Common myeloid progenitor, CD34-positive (primary cell): ENCODE measurements around the gene TSACC.

Experiments used
- CTCF ChIA-PET: fragments of 350-600 bp; sonication (Branson Sonifier 250); formaldehyde crosslinking; loops from one replicate; lab custom pipeline; 2021; ENCODE audit warnings: antibody characterized with exemption; lab: Charles Lee
- POLR2A ChIA-PET: fragments of 350-600 bp; sonication (Branson Sonifier 250); formaldehyde crosslinking; loops from one replicate; lab custom pipeline; 2021; ENCODE audit warnings: antibody characterized with exemption; lab: Charles Lee
- DNase-seq, 3 donors: peaks; one replicate each; pipeline versions ENCODE4 v3.0.0 to v3.0.0-alpha.2; 2013
- H3K27ac ChIP-seq, 2 experiments: 1 replicate in 1 of 2; 2 replicates in 1 of 2; pipeline ENCODE4 v1.7.0; 2013; ENCODE audit warnings: inconsistent platforms in 2 of 2, low read length in 2 of 2, mild to moderate bottlenecking in 2 of 2, low read depth in 1 of 2, moderate library complexity in 1 of 2; ENCODE audit not compliant: severe bottlenecking in 2 of 2, insufficient read depth in 1 of 2, poor library complexity in 1 of 2
- H3K27me3 ChIP-seq, 5 experiments: replicated peaks in 2 of 5; 1 replicate in 3 of 5; 2 replicates in 2 of 5; pipeline versions ENCODE4 v1.6.1 to v1.7.0; 2013; ENCODE audit warnings: low read length in 4 of 5, mild to moderate bottlenecking in 2 of 5, moderate library complexity in 2 of 5, inconsistent platforms in 1 of 5; ENCODE audit not compliant: insufficient read depth in 5 of 5, control insufficient read depth in 4 of 5
- H3K36me3 ChIP-seq, 4 experiments: 1 replicate in 2 of 4; 2 replicates in 2 of 4; pipeline versions ENCODE4 v1.6.1 to v1.7.0; 2013; ENCODE audit warnings: low read length in 3 of 4, control low read depth in 1 of 4, mild to moderate bottlenecking in 1 of 4; ENCODE audit not compliant: control insufficient read depth in 4 of 4, insufficient read depth in 4 of 4
- H3K4me1 ChIP-seq, 4 experiments: 1 replicate in 3 of 4; 2 replicates in 1 of 4; pipeline versions ENCODE4 v1.6.1 to v1.7.1; 2013; ENCODE audit warnings: low read length in 3 of 4, mild to moderate bottlenecking in 3 of 4, control low read depth in 1 of 4, inconsistent platforms in 1 of 4, moderate library complexity in 1 of 4; ENCODE audit not compliant: control insufficient read depth in 4 of 4, insufficient read depth in 4 of 4; ENCODE audit errors: control extremely low read depth in 1 of 4
- H3K4me3 ChIP-seq, 7 experiments: 1 replicate in 4 of 7; 2 replicates in 3 of 7; pipeline versions ENCODE4 v1.5.1 to v1.7.0; 2013; ENCODE audit warnings: mild to moderate bottlenecking in 7 of 7, low read length in 6 of 7, moderate library complexity in 6 of 7, inconsistent platforms in 2 of 7, low read depth in 2 of 7, control low read depth in 1 of 7; ENCODE audit not compliant: insufficient read depth in 4 of 7, control insufficient read depth in 1 of 7; ENCODE audit errors: extremely low read depth in 1 of 7
- H3K9me3 ChIP-seq, 5 experiments: 1 replicate in 4 of 5; 2 replicates in 1 of 5; pipeline versions ENCODE4 v1.6.1 to v1.7.1; 2013; ENCODE audit warnings: low read length in 4 of 5, mild to moderate bottlenecking in 2 of 5, inconsistent platforms in 1 of 5, low read depth in 1 of 5, moderate library complexity in 1 of 5; ENCODE audit not compliant: control insufficient read depth in 4 of 5, insufficient read depth in 2 of 5; ENCODE audit errors: control extremely low read depth in 1 of 5
- WGBS: methylation state at CpG from one replicate; pipeline ENCODE4 v1.1.5; 2013; ENCODE audit not compliant: insufficient coverage; 5-methylcytosine and 5-hydroxymethylcytosine counted together

TSACC gene

DNA sequence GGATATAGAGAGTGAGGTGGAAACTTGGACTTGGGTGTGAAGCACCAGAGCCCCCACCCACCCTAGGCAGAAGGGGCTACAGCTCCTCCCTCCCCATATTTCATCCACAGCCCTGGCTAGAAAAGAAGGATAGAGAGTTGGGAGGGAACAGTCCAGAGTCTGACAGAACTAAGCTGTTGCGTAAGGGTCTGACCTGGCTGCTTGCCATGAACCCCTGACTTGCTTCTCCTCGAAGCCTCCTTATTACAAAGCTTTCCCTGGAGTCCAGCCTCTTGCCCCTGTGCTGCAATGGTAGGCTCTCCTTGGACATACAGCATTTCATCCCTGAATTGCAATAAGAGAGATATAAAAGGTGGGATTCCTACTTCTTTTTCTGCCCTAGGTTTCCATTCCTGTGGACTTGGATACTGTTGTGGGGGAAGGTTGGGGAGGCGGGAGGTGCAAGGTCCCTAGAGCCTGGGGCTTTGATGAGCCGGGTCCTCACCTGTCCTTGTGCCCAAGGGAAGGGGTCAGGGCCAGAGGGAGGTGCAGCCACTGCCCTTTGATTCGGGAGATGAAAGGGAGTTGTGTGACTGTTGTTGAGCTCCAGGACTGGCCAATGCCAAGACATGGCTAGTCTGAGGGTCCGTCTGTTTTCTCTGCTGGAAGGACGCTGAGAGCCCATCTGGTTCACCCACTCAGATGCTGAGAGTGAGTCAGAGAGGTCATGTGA, 33.4 kb downstream of the TSACC start:
- DNase-seq: peak in 2 of 3 donors; percentile 59 to 67
- ChIA-PET CTCF (interaction anchor here (0.6 to 4.4 kb wide), 10 partner anchors 8 to 318 kb away, joined by 3 to 30 read pairs (median 4); partner anchors contain the start of genes CCT3 and TSACC), POLR2A (no interaction called here)
- H3K27ac ChIP-seq: no peak overlapping the region
- peaks cover 0 to 20% (median 12%) of the 10 kb centered on the region in 4 experiments for H3K4me1 ChIP-seq
- WGBS: 33% methylated on average over 2 of the region's 7 CpGs
- no peaks in the 10 kb centered on the region for H3K36me3 ChIP-seq
- peaks cover 0 to 24% (median 7%) of the 10 kb centered on the region in 5 experiments for H3K27me3 ChIP-seq
- H3K9me3 ChIP-seq: no peaks in the 10 kb centered on the region
- H3K4me3 ChIP-seq: no peak overlapping the region

DNA sequence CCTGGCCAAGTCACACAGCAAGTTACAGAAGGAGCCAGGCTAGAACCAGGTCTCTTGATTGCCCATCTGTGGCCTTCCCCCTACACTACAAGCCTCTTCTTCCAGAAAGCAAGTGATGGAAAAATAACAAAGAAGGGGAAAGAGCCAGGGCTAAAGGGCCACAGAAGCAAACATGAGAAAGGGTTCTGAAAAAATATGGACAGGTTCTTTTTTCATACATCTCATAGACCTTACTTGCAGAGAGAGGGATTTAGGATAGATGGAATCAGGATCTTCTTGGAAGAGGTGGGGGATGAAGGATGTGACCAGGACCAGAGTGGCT, 33.9 kb downstream of the TSACC start:
- Histone ChIP-seq H3K4me1 (peaks cover 0 to 25% (median 15%) of the 10 kb centered on the region in 4 experiments), H3K27me3 (peaks cover 0 to 23% (median 7%) of the 10 kb centered on the region in 5 experiments), H3K27ac (no peak overlapping the region), H3K4me3 (no peak overlapping the region), H3K36me3 (no peaks in the 10 kb centered on the region), H3K9me3 (no peaks in the 10 kb centered on the region)
- POLR2A ChIA-PET: no interaction called here
- no peak for DNase-seq
- CTCF ChIA-PET: interaction anchor here (0.6 to 4.4 kb wide), 9 partner anchors 9 to 153 kb away, joined by 3 to 30 read pairs (median 4); partner anchors contain the start of genes CCT3 and TSACC

DNA sequence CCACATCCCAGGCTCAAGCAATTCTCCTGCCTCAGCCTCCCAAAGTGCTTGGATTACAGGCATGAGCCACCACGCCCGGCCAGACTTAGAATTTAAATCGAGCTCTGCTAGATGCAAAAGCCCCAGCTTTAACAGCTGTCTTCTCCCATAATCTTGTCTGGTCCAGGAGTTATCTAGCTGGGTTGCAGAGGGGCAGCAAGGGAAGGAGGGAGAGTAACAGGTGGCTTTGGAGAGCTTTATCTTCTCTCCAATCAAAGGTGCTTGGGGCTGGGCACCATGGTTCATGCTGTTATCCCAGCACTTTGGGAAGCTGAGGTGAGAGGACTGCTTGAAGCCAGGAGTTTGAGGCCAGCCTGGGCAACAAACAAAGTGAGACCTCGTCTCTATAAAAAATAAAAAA, 34.5 kb downstream of the TSACC start:
- WGBS: 67% methylated on average over 1 of the region's 4 CpGs
- Histone ChIP-seq H3K4me3 (no peak overlapping the region), H3K9me3 (no peaks in the 10 kb centered on the region), H3K4me1 (peaks cover 0 to 28% (median 16%) of the 10 kb centered on the region in 4 experiments), H3K27me3 (peaks cover 0 to 20% (median 7%) of the 10 kb centered on the region in 5 experiments), H3K36me3 (no peaks in the 10 kb centered on the region), H3K27ac (no peak overlapping the region)
- CTCF ChIA-PET: interaction anchor here (1.1 to 5.9 kb wide), 6 partner anchors 9 to 73 kb away, joined by 4 to 48 read pairs (median 4); no protein-coding TSS in a partner anchor
- DNase-seq: no peak
- POLR2A ChIA-PET: no interaction called here

DNA sequence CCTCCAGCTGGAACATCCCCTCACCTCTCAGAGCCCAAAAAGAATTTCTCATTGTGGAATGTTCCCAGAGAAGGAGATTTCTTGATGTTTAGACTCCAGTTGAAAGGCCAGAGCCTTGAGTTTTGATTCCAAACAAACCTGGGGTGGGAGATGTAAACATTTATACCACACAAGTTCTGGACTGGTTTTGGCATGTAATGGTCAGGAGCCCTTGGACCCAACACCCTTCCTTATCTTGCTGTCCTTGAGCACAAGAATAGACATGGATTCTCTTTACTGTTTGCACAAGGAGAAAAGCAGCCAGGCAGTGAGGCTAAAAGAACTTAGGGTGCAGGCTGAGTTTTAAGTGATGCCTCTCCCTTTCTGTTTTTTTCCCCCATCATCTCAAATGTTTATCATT, 35.2 kb downstream of the TSACC start:
- peaks cover 0 to 18% (median 7%) of the 10 kb centered on the region in 5 experiments for H3K27me3 ChIP-seq
- no peaks in the 10 kb centered on the region for H3K9me3 ChIP-seq
- H3K4me3 ChIP-seq: no peak overlapping the region
- H3K27ac ChIP-seq: no peak overlapping the region
- H3K4me1 ChIP-seq: peaks cover 0 to 28% (median 16%) of the 10 kb centered on the region in 4 experiments
- DNase-seq: no peak
- CTCF ChIA-PET: interaction anchor here (1.4 to 5.9 kb wide), 4 partner anchors 9 to 72 kb away, joined by 4 to 48 read pairs (median 10); no protein-coding TSS in a partner anchor
- H3K36me3 ChIP-seq: no peaks in the 10 kb centered on the region
- POLR2A ChIA-PET: no interaction called here

DNA sequence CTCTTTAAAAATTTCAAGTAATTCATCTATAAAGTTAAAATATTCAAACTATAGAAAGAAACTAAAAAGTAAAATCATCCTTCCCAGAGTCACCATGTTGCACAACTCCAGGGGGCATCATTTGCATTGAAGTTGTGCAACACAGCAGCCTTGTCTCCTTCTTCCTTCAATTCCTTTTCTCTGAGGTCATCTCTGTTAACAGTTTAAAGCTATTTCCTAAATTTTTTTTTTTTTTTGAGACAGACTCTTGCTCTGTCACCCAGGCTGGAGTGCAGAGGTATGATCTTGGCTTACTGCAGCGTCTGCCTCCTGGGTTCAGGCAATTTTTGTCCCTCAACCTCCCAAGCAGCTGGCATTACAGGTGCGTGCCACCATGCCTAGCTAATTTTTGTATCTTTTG, 37.8 kb downstream of the TSACC start:
- peaks cover 0 to 5% (median 3%) of the 10 kb centered on the region in 5 experiments for H3K27me3 ChIP-seq
- POLR2A ChIA-PET: no interaction called here
- no peaks in the 10 kb centered on the region for H3K36me3 ChIP-seq
- H3K4me1 ChIP-seq: peaks cover 0 to 18% (median 7%) of the 10 kb centered on the region in 4 experiments
- DNase-seq: peak in 1 of 3 donors; percentile 27
- 92% methylated on average over 2 of the region's 2 CpGs for WGBS
- CTCF ChIA-PET: interaction anchor here (1.0 to 5.9 kb wide), 3 partner anchors 10 to 70 kb away, joined by 3 to 48 read pairs (median 35); no protein-coding TSS in a partner anchor
- H3K9me3 ChIP-seq: no peaks in the 10 kb centered on the region
- H3K4me3 ChIP-seq: no peak overlapping the region
- H3K27ac ChIP-seq: no peak overlapping the region

DNA sequence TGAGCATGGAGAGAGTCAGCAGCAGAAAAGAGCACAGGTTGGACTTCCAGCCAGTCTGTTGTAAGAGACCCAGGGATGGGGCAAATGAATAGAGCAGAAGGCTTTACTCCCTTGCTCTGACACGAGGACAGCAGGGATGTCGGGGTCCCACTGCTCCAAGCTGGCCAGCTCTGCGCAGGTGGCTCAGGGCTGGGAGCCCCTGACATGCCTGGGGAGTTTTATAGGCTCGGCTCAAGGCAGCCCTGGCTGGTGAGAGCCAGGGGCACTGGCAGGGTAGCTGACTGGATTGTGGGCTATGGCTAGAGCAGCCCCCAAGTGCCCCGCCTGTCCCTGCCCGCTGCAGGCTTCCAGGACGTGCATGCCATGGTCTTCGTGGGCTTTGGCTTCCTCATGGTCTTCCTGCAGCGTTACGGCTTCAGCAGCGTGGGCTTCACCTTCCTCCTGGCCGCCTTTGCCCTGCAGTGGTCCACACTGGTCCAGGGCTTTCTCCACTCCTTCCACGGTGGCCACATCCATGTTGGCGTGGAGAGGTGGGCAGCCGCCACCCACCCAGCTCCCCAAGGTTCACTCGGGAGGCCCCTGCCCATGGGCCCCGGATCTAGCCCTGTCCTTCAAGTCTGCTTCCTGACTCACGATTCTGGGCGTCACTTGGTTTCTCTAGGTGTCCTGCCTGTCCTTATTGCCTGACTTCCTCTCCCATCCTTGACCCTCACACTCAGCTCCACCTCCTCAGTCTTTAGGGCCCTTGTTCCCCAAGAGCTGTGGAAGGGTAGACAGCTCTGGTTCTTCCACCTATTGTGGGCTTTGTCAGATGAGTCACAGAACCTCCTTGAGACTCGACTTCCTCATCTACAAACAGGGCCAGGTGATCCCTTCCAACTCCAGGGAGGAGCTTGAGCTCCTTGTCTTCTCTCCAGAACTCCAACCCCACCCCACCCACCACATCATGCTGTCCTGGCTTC, 38.9 kb downstream of the TSACC start:
- POLR2A ChIA-PET: interaction anchor here (0.6 kb wide), 1 partner anchor 21 kb away, joined by 3 read pairs; no protein-coding TSS in a partner anchor
- WGBS: 66% methylated on average over 19 of the region's 20 CpGs
- Histone ChIP-seq H3K36me3 (no peaks in the 10 kb centered on the region), H3K27me3 (peaks cover 0 to 6% (median 3%) of the 10 kb centered on the region in 5 experiments), H3K4me3 (no peak overlapping the region), H3K4me1 (peaks cover 0 to 13% (median 4%) of the 10 kb centered on the region in 4 experiments), H3K27ac (no peak overlapping the region), H3K9me3 (no peaks in the 10 kb centered on the region)
- DNase-seq: peak in 2 of 3 donors; percentile 23 to 29
- CTCF ChIA-PET: interaction anchor here (1.0 to 5.9 kb wide), 7 partner anchors 9 to 240 kb away, joined by 3 to 48 read pairs (median 5); no protein-coding TSS in a partner anchor
